ENCODE measurements around the gene DECR2.
A peak's percentile ranks its signal among the peaks of the same experiment; 100 is the strongest.
"Not testable (repeated sequence)": the region's sequence is repeated elsewhere in the genome, so short reads cannot be mapped to it uniquely, and the experiment has no call there.

DECR2 gene

DNA sequence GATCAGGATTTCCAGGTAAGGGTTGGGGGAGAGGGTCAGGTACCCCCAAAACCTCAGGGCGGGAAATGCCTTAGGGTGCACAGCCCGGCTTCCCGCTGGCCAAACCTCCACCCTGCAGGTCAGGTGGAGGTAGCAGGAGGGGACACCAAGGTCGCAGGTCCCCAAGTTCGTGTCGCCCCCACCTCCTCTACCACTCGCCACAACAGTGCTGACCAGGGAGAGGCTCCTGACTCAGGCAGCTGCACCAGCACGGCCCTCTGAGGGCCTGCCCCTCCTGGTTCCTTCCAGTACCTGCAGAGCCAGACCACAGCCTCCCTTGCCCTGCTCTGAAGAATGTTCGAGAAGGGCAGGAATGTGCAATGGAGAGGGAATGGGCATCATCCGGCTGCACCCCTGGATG, 35.2 kb upstream of the DECR2 start:
- DNase-seq (ENCODE audit: low spot score): no peak

- no peak for DNase-seq (ENCODE audit: low spot score)
Observed at GRCh38 chr16:367333-367903, 34.3 kb upstream of the DECR2 start.

DNA sequence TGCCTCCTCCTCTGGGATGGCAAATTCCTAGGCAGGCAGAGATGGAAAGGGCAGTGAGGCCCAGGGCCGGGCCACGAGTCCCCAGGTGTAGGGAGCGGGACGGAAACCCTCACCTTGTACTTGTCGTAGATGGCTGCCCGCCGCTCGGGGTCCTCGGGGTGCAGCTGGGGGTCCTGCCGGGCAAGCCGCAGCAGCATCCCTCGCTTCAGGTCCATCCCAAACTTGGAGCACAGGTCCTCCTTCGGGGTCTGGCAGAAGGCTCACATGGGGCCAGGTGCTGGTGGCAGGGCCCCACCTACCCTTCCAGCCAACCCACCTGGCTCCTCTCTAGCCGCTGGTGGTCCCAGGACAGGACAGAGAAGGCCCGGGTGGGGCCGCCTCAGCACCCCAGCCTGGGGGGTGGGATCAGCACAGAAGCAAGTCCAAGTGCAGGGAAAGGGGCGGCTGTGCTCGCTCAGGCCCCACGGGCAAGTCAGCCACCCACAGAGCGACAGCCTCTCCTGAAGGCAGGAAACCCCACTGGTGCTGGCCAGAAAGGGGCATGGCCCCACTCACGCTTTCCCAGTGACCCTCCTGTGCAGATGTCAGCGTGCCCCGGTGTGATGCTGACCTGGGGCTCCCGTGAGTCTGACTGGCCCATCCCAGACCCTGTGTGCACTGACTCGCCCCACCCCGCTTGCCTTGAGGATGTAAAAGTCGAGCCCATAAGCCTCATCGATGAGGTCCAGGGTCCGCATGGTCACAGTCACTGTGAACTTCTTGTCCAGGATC, 33.1 kb upstream of the DECR2 start:
- DNase-seq (ENCODE audit: low spot score): no peak

DNA sequence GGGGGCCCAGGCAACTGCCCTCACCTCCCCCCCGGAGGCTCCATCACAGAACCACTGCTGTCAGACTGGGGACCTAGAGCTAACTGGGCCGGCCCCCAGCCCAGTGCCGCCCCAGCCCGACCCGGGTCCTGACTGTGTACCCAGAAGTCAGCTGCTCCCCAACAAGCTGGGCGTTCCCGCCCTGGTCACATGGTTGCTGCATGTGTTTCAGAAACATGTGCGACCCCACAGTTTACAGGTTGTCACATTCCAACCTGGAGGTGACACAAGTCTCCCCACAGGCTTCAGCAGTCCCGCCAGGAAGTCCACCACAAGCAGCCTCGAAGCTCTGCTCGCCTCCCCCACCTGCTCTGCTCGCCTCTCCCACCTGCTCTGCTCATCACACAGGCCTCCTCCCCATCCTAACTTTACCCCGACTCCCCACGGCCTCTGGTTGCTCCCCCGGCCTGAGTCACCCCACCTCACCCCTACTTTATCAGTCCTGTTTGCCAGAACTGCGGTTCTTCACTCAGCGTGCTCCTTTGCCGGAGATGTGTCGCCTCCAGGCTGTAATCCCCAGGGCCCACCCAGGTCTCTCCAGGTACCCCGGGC, 32.3 kb upstream of the DECR2 start:
- DNase-seq (ENCODE audit: low spot score): no peak

- DNase-seq (ENCODE audit: low spot score): peak; percentile 49
Observed at GRCh38 chr16:369866-370436, 31.7 kb upstream of the DECR2 start.

- peak; percentile 97 for DNase-seq (ENCODE audit: low spot score)
Observed at GRCh38 chr16:370443-370842, 31.2 kb upstream of the DECR2 start, which contains the start of gene MRPL28. Gene MRPL28 (minus strand): TSS chr16:370538. CDS start chr16:370218, 320 bp downstream.

- DNase-seq (ENCODE audit: low spot score): no peak
Observed at GRCh38 chr16:370979-371514, 30.6 kb upstream of the DECR2 start.

DNA sequence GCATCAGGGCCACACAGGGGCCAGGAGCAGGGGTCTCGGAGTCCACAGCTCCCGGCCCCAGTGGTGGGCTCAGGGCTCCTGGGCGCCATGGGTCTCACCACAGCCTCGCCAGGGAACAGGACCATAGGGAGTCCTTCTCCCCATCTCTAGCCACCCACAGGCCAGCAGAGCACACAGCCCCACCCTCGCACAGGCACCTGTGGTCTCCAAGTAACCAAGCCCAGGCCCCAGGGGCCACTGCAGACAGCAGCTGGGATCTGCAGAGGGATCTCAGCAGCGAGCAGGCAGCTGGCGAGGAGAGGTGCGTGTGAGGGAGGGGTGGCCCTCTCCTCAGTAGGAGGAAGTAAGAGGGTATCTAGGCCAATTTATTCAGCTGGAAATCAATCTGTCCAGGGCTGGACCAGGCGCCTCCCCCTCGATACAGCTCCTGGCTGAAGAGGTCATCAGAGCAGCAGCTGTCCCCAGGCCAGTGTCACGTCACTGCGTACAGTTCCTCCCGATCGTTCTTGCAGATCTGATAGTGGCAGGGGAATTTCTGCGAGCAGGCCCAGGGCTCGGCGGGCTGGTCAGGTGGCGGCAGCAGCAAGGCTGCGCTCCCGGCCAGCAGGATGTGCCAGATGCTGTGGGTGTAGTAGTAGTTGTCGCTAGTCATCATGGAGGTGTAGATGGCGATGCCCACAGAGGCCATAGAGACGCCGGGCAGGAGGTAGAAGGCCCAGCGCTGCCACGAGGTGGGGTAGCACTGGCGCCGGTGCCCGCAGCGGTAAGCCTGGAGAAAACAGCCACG, 30.0 kb upstream of the DECR2 start:
- DNase-seq (ENCODE audit: low spot score): no peak

DNA sequence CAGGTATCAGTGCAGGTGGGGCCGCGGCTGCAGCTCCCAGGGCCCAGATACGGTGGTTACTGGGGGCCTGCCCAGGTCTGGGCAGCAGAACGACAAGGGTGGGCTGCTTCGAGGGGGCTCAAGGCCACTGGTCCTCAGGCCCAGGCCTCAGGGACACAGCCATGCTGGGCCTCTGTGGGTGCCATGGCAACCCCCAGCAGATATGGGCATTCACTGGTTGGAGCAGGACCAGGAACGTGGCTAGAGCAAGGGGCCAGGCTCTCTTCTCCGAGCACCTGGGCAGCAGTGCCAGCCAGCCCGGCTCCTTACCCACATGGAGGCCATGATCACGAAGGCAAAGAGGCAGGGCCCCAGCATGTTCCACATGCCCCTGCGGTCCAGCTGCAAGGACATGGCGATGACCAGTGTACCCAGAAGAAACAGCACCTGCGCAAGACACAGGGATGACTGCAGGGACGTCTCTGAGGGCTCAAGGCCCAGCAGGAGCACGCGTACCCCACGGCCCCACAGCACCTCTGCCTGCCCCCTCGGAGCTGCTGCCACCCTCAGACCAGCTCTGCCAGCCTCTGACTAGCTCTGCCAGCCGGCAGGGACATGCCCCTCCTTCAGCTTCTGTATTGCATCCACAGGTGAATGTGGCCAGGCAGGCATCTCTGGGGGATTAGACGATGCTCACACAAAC, 29.2 kb upstream of the DECR2 start:
- DNase-seq (ENCODE audit: low spot score): no peak

GRCh38 chr16:373020-373598, 28.6 kb upstream of the DECR2 start:
- no peak for DNase-seq (ENCODE audit: low spot score)

DNA sequence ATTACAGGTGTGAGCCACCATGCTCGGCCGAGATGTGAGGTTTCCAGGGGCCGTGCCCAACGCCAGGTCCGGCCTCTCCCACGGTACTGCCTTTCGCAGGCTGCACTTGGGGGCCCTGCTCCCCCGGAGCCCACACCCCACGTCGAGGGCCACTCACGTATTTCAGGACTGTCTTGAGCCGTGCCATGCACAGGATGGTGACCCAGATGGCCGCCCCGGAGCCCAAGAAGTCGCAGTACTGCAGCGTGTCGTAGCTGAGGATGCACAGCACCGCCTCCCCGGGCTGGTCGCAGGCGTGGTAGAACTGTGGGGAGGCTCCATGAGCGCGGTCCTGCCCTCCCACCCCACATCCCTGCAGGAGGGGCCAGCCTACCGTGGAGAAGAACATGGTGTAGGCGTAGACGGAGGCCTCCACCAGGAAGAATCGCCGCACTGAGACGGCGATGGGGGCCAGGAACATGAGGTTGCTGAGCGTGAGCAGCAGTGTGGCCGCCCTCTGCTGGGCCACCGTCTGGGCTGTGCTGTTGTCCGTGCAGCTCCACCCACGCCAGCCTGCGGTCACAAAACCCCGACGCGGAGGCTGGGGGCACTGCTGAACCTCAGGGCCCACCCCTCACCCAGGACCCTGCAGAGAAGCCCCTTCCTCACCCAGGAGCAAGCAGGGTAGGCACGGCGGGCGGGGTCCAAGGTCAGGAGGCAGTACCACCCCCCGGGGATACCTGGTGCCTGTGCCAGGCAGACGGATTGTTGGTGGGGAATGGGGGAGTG, 27.7 kb upstream of the DECR2 start:
- DNase-seq (ENCODE audit: low spot score): no peak

GRCh38 chr16:374616-374926, 27.1 kb upstream of the DECR2 start:
- DNase-seq (ENCODE audit: low spot score): no peak

DNA sequence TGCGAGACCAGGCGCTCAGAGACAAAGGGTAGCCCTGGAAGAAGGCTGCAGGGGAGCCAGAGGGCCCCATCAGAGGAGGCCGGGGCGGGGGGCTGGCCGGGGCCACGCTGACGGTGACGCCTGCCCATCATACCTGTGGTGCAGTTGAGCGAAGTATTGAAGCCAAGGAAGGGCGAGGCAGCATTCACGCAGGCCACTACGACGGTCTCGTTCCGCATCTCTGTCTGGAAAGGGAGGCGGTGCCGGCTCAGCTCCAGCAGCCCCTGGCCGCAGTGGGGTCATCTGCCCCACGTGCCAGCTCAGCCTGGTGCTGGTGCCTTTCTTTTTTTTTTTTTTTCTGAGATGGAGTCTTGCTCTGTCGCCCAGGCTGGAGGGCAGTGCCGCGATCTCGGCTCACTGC, 26.5 kb upstream of the DECR2 start:
- no peak for DNase-seq (ENCODE audit: low spot score)

DNA sequence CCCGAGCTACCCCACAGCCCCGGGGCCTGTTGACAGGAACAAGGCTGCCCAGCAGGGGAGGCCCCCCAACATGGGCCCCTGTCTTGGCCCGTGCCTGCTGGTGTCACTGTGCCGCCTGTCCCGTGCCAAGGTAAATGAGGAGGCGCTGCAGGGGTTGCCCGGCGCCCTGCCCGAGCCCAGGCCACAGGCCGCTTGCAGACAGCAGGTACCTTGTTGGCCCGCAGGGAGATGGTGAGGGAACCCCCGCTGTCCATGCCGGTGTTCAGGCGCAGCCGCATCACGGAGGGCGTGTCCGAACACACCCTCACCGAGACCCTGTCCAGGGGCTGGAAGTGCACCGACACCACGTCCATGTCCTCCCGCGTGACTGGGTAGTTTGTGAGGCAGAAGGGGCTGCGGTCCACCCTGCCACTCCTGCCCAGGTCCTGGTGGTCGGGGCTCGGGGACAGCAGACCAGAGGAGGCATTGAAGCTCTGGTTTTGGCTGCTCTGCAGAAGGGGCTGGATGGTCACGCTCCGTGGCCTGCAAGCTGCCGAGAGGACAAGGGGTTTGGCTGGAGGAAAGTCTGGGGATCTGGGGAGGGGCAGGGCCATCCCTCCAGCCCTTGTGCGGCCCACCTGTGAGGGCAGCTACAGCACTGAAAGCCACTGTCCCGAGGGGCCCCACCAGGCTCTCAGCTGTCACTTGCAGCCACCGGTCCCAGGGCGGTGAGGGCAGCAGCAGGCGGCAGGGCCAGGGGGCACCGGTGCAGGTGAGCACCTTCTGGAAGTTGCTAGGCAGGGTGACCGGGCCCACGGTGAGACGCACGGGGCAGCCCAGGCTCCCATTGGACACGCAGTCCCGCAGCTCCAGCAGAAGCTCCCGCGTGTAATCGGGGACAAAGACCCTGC, 25.5 kb upstream of the DECR2 start:
- no peak for DNase-seq (ENCODE audit: low spot score)

- DNase-seq (ENCODE audit: low spot score): no peak
Observed at GRCh38 chr16:376817-377418, 24.8 kb upstream of the DECR2 start.

- no peak for DNase-seq (ENCODE audit: low spot score)
Observed at GRCh38 chr16:377419-377951, 24.2 kb upstream of the DECR2 start.

DNA sequence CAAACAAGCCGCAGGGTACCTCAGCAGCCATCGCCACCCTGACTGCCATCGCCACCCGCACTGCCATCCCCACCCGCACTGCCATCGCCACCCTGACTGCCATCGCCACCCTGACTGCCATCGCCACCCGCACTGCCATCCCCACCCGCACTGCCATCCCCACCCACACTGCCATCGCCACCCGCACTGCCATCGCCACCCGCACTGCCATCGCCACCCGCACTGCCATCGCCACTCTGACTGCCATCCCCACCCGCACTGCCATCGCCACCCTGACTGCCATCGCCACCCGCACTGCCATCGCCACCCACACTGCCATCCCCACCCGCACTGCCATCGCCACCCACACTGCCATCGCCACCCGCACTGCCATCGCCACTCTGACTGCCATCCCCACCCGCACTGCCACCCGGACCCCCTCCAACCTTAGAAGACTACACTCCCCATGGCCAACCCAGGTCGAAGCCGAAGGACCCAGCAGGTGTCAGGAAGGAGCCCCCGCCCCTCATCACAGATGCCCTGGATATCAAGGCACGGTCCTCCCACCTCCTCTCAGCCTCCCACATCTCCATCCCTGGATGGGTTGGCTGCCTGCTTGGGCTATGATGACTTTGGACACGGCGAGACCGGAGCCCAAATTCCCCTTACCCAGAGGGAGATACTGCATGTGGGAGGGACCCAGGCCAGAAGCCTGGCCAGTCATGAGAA, 23.4 kb upstream of the DECR2 start:
- not testable (repeated sequence) for DNase-seq (ENCODE audit: low spot score)

DNA sequence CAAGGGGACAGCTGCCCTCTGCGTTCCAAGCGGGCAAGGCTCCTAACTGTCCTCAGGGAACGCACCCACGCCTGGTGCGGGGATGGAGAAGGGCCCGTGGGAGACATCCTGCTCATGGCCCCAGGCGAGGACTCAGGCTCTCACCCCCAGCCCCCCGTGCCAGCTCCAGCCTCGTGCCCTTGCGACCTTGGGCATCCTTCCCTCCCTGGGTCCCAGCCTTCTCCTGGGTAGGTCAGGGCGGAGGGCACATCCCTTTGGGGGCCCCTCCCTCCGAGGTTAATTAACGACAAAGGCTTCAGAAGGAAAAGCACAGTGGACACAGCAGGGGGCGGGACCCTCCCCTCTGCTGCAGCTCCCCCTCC, 22.9 kb upstream of the DECR2 start:
- no peak for DNase-seq (ENCODE audit: low spot score)

All from GM03348 (cell line).